ENCODE data around the gene KCNMA1. TPM values are rescaled to one million over a fixed set of nuclear protein-coding genes. Genes with fewer than 3 reads are reported as not detected.

Gene KCNMA1
- total RNA-seq, 2 donors from 2014 or later: 5.9 to 9.3 TPM

DNA sequence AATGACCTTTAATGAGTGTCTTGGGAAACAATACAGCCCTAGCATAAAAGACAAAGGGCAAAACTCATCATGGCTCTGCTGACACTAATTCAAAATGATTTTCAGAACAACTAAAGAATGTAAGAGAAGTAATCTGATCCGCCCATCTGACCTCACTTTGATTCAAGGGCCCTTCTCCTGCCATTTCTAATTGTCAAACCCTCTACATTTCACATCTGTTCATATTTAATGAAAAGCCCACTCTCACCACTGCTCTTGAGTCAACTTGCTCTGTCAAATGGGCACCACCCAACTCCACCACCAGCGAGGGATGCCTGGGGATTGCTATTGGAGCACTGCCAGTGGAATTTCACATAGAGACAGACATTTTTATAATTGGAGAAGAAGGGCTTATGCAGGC is 639.2 kb downstream of the KCNMA1 start:
- Histone ChIP-seq H3K27me3 (no peaks in the 10 kb centered on the region), H3K36me3 (replicated peaks in 1 of 2; ENCODE audit: insufficient read depth in 1 of 2, low read depth in 2 of 2) (no peaks in the 10 kb centered on the region), H3K9me3 (no peaks in the 10 kb centered on the region), H3K4me3 (no peak overlapping the region), H3K27ac (no peak overlapping the region), H3K4me1 (no peaks in the 10 kb centered on the region)
- no peak for DNase-seq
- intact Hi-C loops (cut with DNase I): no loop called here
- no peak for ATAC-seq
- TF ChIP-seq, protein P1, sequence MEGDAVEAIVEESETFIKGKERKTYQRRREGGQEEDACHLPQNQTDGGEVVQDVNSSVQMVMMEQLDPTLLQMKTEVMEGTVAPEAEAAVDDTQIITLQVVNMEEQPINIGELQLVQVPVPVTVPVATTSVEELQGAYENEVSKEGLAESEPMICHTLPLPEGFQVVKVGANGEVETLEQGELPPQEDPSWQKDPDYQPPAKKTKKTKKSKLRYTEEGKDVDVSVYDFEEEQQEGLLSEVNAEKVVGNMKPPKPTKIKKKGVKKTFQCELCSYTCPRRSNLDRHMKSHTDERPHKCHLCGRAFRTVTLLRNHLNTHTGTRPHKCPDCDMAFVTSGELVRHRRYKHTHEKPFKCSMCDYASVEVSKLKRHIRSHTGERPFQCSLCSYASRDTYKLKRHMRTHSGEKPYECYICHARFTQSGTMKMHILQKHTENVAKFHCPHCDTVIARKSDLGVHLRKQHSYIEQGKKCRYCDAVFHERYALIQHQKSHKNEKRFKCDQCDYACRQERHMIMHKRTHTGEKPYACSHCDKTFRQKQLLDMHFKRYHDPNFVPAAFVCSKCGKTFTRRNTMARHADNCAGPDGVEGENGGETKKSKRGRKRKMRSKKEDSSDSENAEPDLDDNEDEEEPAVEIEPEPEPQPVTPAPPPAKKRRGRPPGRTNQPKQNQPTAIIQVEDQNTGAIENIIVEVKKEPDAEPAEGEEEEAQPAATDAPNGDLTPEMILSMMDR (IDR thresholded peaks at IDR 0.05): no peak
- no peak for TF ChIP-seq POLR2A (IDR thresholded peaks at IDR 0.05)
- WGBS, 2 donors: 68 to 93% methylated on average over 2 of the region's 2 CpGs

DNA sequence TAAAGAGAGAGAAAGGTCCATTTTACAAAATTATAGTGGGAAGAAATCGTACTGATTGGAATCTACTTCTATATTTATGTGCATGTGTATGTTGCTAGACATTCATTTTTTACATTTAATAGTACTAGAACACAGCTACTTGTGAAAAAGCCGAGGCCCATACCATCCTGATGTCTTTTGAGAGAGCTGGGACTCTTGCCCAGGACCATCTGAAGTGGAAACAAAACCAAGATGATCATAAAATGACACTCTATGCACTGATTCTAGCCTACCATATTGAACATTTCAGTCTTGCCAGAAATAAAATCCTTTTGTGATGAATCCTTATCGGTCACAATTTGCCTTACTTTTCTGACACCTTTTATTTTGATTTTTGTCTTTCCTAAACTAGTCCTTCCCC is 640.0 kb downstream of the KCNMA1 start:
- H3K4me3 ChIP-seq: no peak overlapping the region
- ATAC-seq: no peak
- intact Hi-C loops (cut with DNase I): no loop called here

DNA sequence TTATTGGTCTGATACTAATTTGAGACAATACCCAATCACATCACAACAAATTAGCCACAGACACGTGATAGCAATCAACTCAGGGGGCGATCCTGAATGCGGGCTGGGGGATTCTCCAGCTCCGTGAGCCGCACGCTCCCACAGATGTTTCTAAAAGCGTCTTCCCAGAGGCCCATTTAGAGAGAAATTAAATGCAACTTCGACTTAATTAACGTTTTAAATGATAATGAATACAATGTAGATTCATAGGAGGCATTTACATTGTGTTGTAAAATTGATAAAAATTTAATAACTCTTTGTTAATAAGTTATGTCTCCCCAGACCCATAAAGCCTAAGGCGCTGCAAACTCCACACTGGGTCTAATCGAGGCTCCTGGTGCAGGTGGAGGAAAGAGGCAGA is 642.6 kb downstream of the KCNMA1 start:
- H3K27me3 ChIP-seq: no peaks in the 10 kb centered on the region
- H3K36me3 ChIP-seq (replicated peaks in 1 of 2; ENCODE audit: insufficient read depth in 1 of 2, low read depth in 2 of 2): no peaks in the 10 kb centered on the region
- H3K9me3 ChIP-seq: no peaks in the 10 kb centered on the region
- no peak overlapping the region for H3K27ac ChIP-seq
- WGBS, 2 donors: 88 to 89% methylated on average over 11 of the region's 11 CpGs
- H3K4me3 ChIP-seq: no peak overlapping the region
- H3K4me1 ChIP-seq: no peaks in the 10 kb centered on the region
- intact Hi-C loops (cut with DNase I): no loop called here
- ATAC-seq (no peak), DNase-seq (no peak)
- TF ChIP-seq POLR2A (IDR thresholded peaks at IDR 0.05): no peak
- TF ChIP-seq, protein P1 (IDR thresholded peaks at IDR 0.05): no peak

More for the DNA sequence above, 640.0 kb downstream of the KCNMA1 start:
- H3K36me3 ChIP-seq (replicated peaks in 1 of 2; ENCODE audit: insufficient read depth in 1 of 2, low read depth in 2 of 2): no peaks in the 10 kb centered on the region
- TF ChIP-seq, protein P1 (IDR thresholded peaks at IDR 0.05): no peak
- H3K4me1 ChIP-seq: no peaks in the 10 kb centered on the region
- H3K9me3 ChIP-seq: no peaks in the 10 kb centered on the region
- WGBS, 2 donors: 88 to 90% methylated on average over 3 of the region's 3 CpGs
- no peaks in the 10 kb centered on the region for H3K27me3 ChIP-seq
- no peak for DNase-seq
- no peak overlapping the region for H3K27ac ChIP-seq

DNA sequence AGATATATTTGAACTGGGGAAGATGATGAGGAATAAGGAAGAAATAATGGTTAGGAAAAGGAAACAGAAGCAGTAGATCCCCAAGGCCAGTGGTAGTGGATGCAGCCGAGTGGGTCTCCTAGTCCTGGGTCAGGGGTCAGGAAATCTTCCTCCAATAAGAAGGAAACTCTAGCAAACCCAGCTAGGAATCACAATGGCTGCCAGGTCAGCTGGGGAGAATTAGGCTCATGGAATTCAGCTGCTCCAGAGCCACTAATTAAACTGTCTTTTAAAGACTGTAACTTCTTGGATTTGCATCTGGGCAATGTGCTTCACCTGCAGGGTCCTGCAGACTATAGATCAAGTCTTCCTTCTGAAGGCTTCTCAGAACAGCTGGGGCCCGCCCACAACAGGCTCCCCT is 644.4 kb downstream of the KCNMA1 start:
- DNase-seq (no peak), ATAC-seq (no peak)
- Histone ChIP-seq H3K27ac (no peak overlapping the region), H3K9me3 (no peaks in the 10 kb centered on the region), H3K4me1 (no peaks in the 10 kb centered on the region), H3K4me3 (no peak overlapping the region), H3K36me3 (replicated peaks in 1 of 2; ENCODE audit: insufficient read depth in 1 of 2, low read depth in 2 of 2) (no peaks in the 10 kb centered on the region), H3K27me3 (no peaks in the 10 kb centered on the region)
- 75 to 81% methylated on average over 2 of the region's 2 CpGs for WGBS, 2 donors
- intact Hi-C loops (cut with DNase I): no loop called here
- TF ChIP-seq, protein P1 (IDR thresholded peaks at IDR 0.05): no peak
- no peak for TF ChIP-seq POLR2A (IDR thresholded peaks at IDR 0.05)

DNA sequence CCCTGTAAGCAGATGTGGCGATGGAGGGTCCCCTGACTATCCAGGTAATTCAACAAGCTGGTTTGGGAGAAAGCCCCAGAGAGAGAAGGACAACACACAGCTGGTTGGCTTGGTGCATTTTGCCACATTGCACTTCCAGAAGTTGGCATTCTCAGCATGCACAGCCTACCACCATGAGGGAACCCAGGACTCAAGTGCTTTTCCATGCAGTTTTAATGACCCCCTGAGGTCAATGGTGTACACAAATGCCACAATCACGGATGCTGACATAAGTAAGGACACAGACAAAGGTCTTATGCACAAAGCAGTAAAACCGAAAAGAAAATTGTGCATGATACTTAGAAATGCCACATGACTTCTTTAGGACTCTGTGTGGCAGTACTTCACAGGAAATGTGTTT is 645.1 kb downstream of the KCNMA1 start:
- WGBS, 2 donors: 83 to 84% methylated on average over 3 of the region's 3 CpGs
- intact Hi-C loops (cut with DNase I): no loop called here
- H3K36me3 ChIP-seq (replicated peaks in 1 of 2; ENCODE audit: insufficient read depth in 1 of 2, low read depth in 2 of 2): no peaks in the 10 kb centered on the region

More for the DNA sequence above, 645.1 kb downstream of the KCNMA1 start:
- TF ChIP-seq POLR2A (IDR thresholded peaks at IDR 0.05): no peak
- TF ChIP-seq, protein P1 (IDR thresholded peaks at IDR 0.05): no peak
- Histone ChIP-seq H3K27me3 (no peaks in the 10 kb centered on the region), H3K9me3 (no peaks in the 10 kb centered on the region), H3K4me3 (no peak overlapping the region), H3K27ac (no peak overlapping the region), H3K4me1 (no peaks in the 10 kb centered on the region)
- no peak for ATAC-seq
- no peak for DNase-seq
